Lung (tissue), 12 donors: Measurements from ENCODE around the gene NAT14. TPM values are rescaled to one million over a fixed set of nuclear protein-coding genes. Genes with fewer than 3 reads are reported as not detected.

Experiments used
- ATAC-seq: fragments of 200-7000 bp; cut with Tn5 transposase; one replicate; pipeline ENCODE4 v1.9.1; 2020; ENCODE audit warnings: moderate number of reproducible peaks; ENCODE audit not compliant: insufficient read depth, low FRiP score
- DNase-seq, 3 donors: peaks; one replicate each; pipeline ENCODE4 v3.0.0-alpha.2; 2013 to 2017
- H3K27ac ChIP-seq, 2 donors: one replicate each; pipeline ENCODE4 v1.5.1; 2013; ENCODE audit warnings: mild to moderate bottlenecking in 2 of 2, moderate library complexity in 2 of 2, control low read depth in 1 of 2, inconsistent platforms in 1 of 2, low read depth in 1 of 2, low read length in 1 of 2
- H3K27me3 ChIP-seq, 3 donors: one replicate each; pipeline ENCODE4 v1.5.1; 2013; ENCODE audit warnings: low read length in 2 of 3; ENCODE audit not compliant: control insufficient read depth in 3 of 3, insufficient read depth in 3 of 3
- H3K36me3 ChIP-seq, 4 donors: one replicate each; pipeline ENCODE4 v1.5.1; 2013; ENCODE audit warnings: low read length in 4 of 4, mild to moderate bottlenecking in 1 of 4, moderate library complexity in 1 of 4; ENCODE audit not compliant: control insufficient read depth in 4 of 4, insufficient read depth in 4 of 4
- H3K4me1 ChIP-seq, 5 donors: one replicate each; pipeline ENCODE4 v1.5.1; 2013; ENCODE audit warnings: low read length in 5 of 5, mild to moderate bottlenecking in 2 of 5, moderate library complexity in 1 of 5; ENCODE audit not compliant: control insufficient read depth in 5 of 5, insufficient read depth in 5 of 5
- H3K4me3 ChIP-seq: one replicate; pipeline ENCODE4 v1.5.1; 2013; ENCODE audit warnings: mild to moderate bottlenecking, control low read depth, moderate library complexity
- H3K9ac ChIP-seq, 2 donors: one replicate each; pipeline ENCODE4 v1.5.1; 2013; ENCODE audit warnings: low read length in 2 of 2, control low read depth in 1 of 2; ENCODE audit not compliant: insufficient read depth in 1 of 2
- H3K9me3 ChIP-seq, 4 donors: one replicate each; pipeline ENCODE4 v1.5.1; 2013; ENCODE audit warnings: low read length in 3 of 4, mild to moderate bottlenecking in 1 of 4, moderate library complexity in 1 of 4; ENCODE audit not compliant: control insufficient read depth in 4 of 4, insufficient read depth in 3 of 4
- CTCF ChIP-seq: IDR thresholded peaks from 2 replicates; pipeline ENCODE4 v1.5.1; 2012; ENCODE audit warnings: mild to moderate bottlenecking; ENCODE audit errors: control extremely low read depth, extremely low read depth
- WGBS, 2 donors: extraction: QIAGEN DNeasy Blood & Tissue Kit; methylation state at CpG; one replicate each; pipeline ENCODE4 v1.1.7; 2013; 5-methylcytosine and 5-hydroxymethylcytosine counted together
- polyA plus RNA-seq, 2 donors: library from polyadenylated mRNA; stranded (reverse); fragments of 200-250 nt; gene quantifications; one replicate each; pipeline ENCODE4 v1.2.1, GENCODE V29; 2013
- total RNA-seq, 2 donors: library from RNA; depleted of rRNA in 1 of 2; stranded (reverse); fragments of >200 nt in 1 of 2; gene quantifications; one replicate each; pipeline ENCODE4 v1.2.1, GENCODE V29; 2014 to 2021
- donor health status: control.
- donor health status: control.
- donor health status: Bipolar disorder and iron deficiency.
- donor health status: healthy.
- donor health status: DM: yes; HTN: yes; CAD: no.

Gene NAT14
- total and polyA plus RNA-seq, 4 donors = 17.7 to 46.2 (median 33.2) TPM

GRCh38 chr19:55468054-55468393 is 17.0 kb upstream of the NAT14 start:
- 14 to 22% methylated on average over 4 of the region's 4 CpGs for WGBS, 2 donors
- DNase-seq (no peak), ATAC-seq (no peak)
- Histone ChIP-seq H3K27ac (no peak overlapping the region), H3K4me3 (no peak overlapping the region), H3K36me3 (no peaks in the 10 kb centered on the region), H3K9me3 (no peaks in the 10 kb centered on the region), H3K4me1 (peaks cover 0 to 4% (median 0%) of the 10 kb centered on the region in 5 donors), H3K27me3 (no peaks in the 10 kb centered on the region), H3K9ac (no peak overlapping the region)
- TF ChIP-seq CTCF = no peak

DNA sequence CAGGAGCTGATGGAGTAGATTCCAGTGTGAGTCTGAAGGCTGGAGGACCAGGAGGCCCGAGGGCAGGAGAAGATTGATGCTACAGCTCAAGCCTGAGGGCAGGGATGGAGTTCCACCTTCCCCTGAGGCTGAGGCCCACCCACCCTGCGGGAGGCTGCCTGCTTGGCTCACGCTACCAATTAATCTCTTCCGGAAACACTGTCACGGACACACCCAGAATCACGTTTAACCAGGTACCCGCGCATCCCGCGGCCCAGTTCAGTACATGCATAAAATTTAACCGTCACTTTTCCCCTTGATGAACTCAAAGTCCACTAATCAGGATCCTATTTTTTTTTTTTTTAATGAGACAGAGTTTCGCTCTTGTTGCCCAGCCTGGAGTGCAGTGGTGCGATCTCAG is 13.7 kb upstream of the NAT14 start:
- DNase-seq (no peak), ATAC-seq (no peak)
- H3K27ac ChIP-seq = no peak overlapping the region
- 86 to 87% methylated on average over 13 of the region's 13 CpGs for WGBS, 2 donors
- no peak overlapping the region for H3K9ac ChIP-seq
- H3K27me3 ChIP-seq = no peaks in the 10 kb centered on the region
- no peaks in the 10 kb centered on the region for H3K9me3 ChIP-seq
- TF ChIP-seq CTCF = no peak
- no peak overlapping the region for H3K4me3 ChIP-seq
- H3K36me3 ChIP-seq = no peaks in the 10 kb centered on the region
- H3K4me1 ChIP-seq = peaks cover 0 to 10% (median 0%) of the 10 kb centered on the region in 5 donors

DNA sequence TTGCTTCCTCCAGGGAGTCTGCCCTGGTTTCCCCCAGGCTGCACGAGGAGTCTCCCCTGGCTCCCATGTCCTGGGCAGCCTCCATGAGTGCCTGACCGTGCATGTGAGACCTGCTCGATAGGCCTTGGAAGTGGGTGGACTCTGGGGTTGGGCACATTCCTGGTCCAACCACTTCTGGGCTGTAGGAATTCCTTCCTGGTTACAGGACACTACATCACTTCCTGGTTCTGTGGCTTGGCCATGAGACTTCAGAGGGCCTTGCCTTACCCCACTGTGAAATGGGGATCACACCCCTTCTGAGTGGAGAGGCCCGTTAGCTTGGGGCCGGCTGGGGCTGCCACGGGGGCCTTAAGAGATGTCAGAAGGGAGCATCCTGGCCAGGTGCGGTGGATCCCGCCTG is 12.5 kb upstream of the NAT14 start:
- DNase-seq = no peak
- H3K9me3 ChIP-seq = no peaks in the 10 kb centered on the region
- no peak overlapping the region for H3K4me3 ChIP-seq
- H3K27me3 ChIP-seq = no peaks in the 10 kb centered on the region
- no peak for TF ChIP-seq CTCF
- no peak overlapping the region for H3K27ac ChIP-seq
- H3K36me3 ChIP-seq = no peaks in the 10 kb centered on the region
- H3K9ac ChIP-seq = no peak overlapping the region
- ATAC-seq = no peak
- peaks cover 0 to 10% (median 0%) of the 10 kb centered on the region in 5 donors for H3K4me1 ChIP-seq
- 73 to 84% methylated on average over 8 of the region's 8 CpGs for WGBS, 2 donors

- no peaks in the 10 kb centered on the region for H3K36me3 ChIP-seq
- 78 to 81% methylated on average over 16 of the region's 16 CpGs for WGBS, 2 donors
- no peak for TF ChIP-seq CTCF
- ATAC-seq (no peak), DNase-seq (no peak)
- no peak overlapping the region for H3K4me3 ChIP-seq
- peaks cover 0 to 14% (median 4%) of the 10 kb centered on the region in 5 donors for H3K4me1 ChIP-seq
- no peak overlapping the region for H3K9ac ChIP-seq
- H3K9me3 ChIP-seq = no peaks in the 10 kb centered on the region
- H3K27ac ChIP-seq = no peak overlapping the region
- no peaks in the 10 kb centered on the region for H3K27me3 ChIP-seq
Measured at GRCh38 chr19:55473225-55474012, 11.6 kb upstream of the NAT14 start.
